Measurements from ENCODE around the gene SBNO2.

SBNO2 gene

GRCh38 chr19:1151917-1152587 is 22.0 kb downstream of the SBNO2 start:
- no peak for DNase-seq

GRCh38 chr19:1151037-1151724 is 22.9 kb downstream of the SBNO2 start:
- no peak for DNase-seq

GRCh38 chr19:1150333-1151036 is 23.6 kb downstream of the SBNO2 start:
- no peak for DNase-seq

GRCh38 chr19:1149259-1150045 is 24.6 kb downstream of the SBNO2 start:
- no peak for DNase-seq

- no peak for DNase-seq
Measured at GRCh38 chr19:1147934-1148549, 26.0 kb downstream of the SBNO2 start.

- no peak for DNase-seq
Measured at GRCh38 chr19:1146858-1147780, 26.9 kb downstream of the SBNO2 start.

GRCh38 chr19:1146412-1146699 is 27.7 kb downstream of the SBNO2 start:
- DNase-seq, result no peak

- DNase-seq, result no peak
Measured at GRCh38 chr19:1145635-1146411, 28.2 kb downstream of the SBNO2 start.

- DNase-seq, result no peak
Measured at GRCh38 chr19:1144741-1145140, 29.3 kb downstream of the SBNO2 start.

- DNase-seq, result no peak
Measured at GRCh38 chr19:1143828-1144399, 30.2 kb downstream of the SBNO2 start.

- DNase-seq, result no peak
Measured at GRCh38 chr19:1141944-1142343, 32.1 kb downstream of the SBNO2 start.

- no peak for DNase-seq
Measured at GRCh38 chr19:1140272-1141027, 33.6 kb downstream of the SBNO2 start.

- no peak for DNase-seq
Measured at GRCh38 chr19:1139126-1139525, 34.9 kb downstream of the SBNO2 start.

GRCh38 chr19:1138121-1138520 is 35.9 kb downstream of the SBNO2 start:
- no peak for DNase-seq

GRCh38 chr19:1136621-1137317 is 37.3 kb downstream of the SBNO2 start:
- DNase-seq, result no peak

- no peak for DNase-seq
Measured at GRCh38 chr19:1136201-1136600, 37.9 kb downstream of the SBNO2 start.

- DNase-seq, result no peak
Measured at GRCh38 chr19:1135454-1135853, 38.6 kb downstream of the SBNO2 start.

GRCh38 chr19:1134431-1134830 is 39.6 kb downstream of the SBNO2 start:
- no peak for DNase-seq

- DNase-seq, result peak; percentile 90
Measured at GRCh38 chr19:1133471-1133929, 40.6 kb downstream of the SBNO2 start.
